Activated CD4-positive, alpha-beta memory T cell treated with anti-CD3 and anti-CD28 coated beads, Interleukin-2, amount 10 ng/mL, durations not matched to agents 7 days and 5 days (primary cell): ENCODE measurements around the gene ZDHHC14. TPM values are rescaled to one million over a fixed set of nuclear protein-coding genes. Genes with fewer than 3 reads are reported as not detected.

ENCODE experiments used
- CTCF ChIA-PET: fragments of 350-600 bp; sonication (Branson Sonifier 250); formaldehyde crosslinking; loops from one replicate; lab custom pipeline; 2021; ENCODE audit warnings: antibody characterized with exemption, inconsistent platforms; lab: Charles Lee
- POLR2A ChIA-PET: fragments of 350-600 bp; sonication (Branson Sonifier 250); formaldehyde crosslinking; loops from one replicate; lab custom pipeline; 2021; ENCODE audit warnings: antibody characterized with exemption; lab: Charles Lee
- DNase-seq: peaks from one replicate; pipeline ENCODE4 v3.0.0-alpha.2; 2020
- H3K27ac Mint-ChIP-seq: one replicate; pipeline ENCODE4 v1.8.0; 2021; ENCODE audit warnings: mild to moderate bottlenecking, mixed read lengths
- H3K27me3 Mint-ChIP-seq: one replicate; pipeline ENCODE4 v1.8.0; 2021; ENCODE audit warnings: mixed read lengths
- H3K36me3 Mint-ChIP-seq: one replicate; pipeline ENCODE4 v1.8.0; 2021; ENCODE audit warnings: low read depth, mixed read lengths
- H3K4me1 Mint-ChIP-seq: one replicate; pipeline ENCODE4 v1.8.0; 2021; ENCODE audit warnings: mixed read lengths
- H3K4me3 Mint-ChIP-seq: one replicate; pipeline ENCODE4 v1.8.0; 2021; ENCODE audit warnings: mild to moderate bottlenecking, mixed read lengths
- H3K9me3 Mint-ChIP-seq: one replicate; pipeline ENCODE4 v1.8.0; 2021; ENCODE audit warnings: mixed read lengths
- total RNA-seq, 2 experiments: library from RNA; stranded (reverse); gene quantifications; one replicate each; pipeline ENCODE4 v1.2.3, GENCODE V29; 2021

The ZDHHC14 gene
- total RNA-seq, 2 experiments from 2014 or later: 8.1 to 8.7 TPM

GRCh38 chr6:157613011-157613522 lies 232.1 kb downstream of the ZDHHC14 start:
- Mint-ChIP-seq H3K27me3 (no peaks in the 10 kb centered on the region), H3K27ac (no peak overlapping the region), H3K36me3 (no peaks in the 10 kb centered on the region), H3K4me1 (peaks cover 5% of the 10 kb centered on the region), H3K9me3 (no peaks in the 10 kb centered on the region), H3K4me3 (no peak overlapping the region)
- CTCF ChIA-PET: interaction anchor here (0.7 to 2.1 kb wide), 4 partner anchors 55 to 298 kb away, joined by 3 to 9 read pairs (median 4); no protein-coding TSS in a partner anchor
- DNase-seq: no peak
- POLR2A ChIA-PET: no interaction called here

GRCh38 chr6:157614026-157614568 lies 233.1 kb downstream of the ZDHHC14 start:
- CTCF ChIA-PET: interaction anchor here (1.1 to 2.1 kb wide), 4 partner anchors 54 to 299 kb away, joined by 3 to 9 read pairs (median 4); no protein-coding TSS in a partner anchor
- Mint-ChIP-seq H3K27me3 (no peaks in the 10 kb centered on the region), H3K9me3 (no peaks in the 10 kb centered on the region)

GRCh38 chr6:157615420-157615769 lies 234.4 kb downstream of the ZDHHC14 start:
- POLR2A ChIA-PET: no interaction called here
- Mint-ChIP-seq H3K27me3 (no peaks in the 10 kb centered on the region), H3K4me1 (peaks cover 5% of the 10 kb centered on the region), H3K4me3 (no peak overlapping the region), H3K27ac (no peak overlapping the region), H3K36me3 (no peaks in the 10 kb centered on the region), H3K9me3 (no peaks in the 10 kb centered on the region)
- CTCF ChIA-PET: no interaction called here
- no peak for DNase-seq

More at GRCh38 chr6:157614026-157614568, 233.1 kb downstream of the ZDHHC14 start:
- Mint-ChIP-seq H3K4me1 (peaks cover 5% of the 10 kb centered on the region), H3K4me3 (no peak overlapping the region), H3K36me3 (no peaks in the 10 kb centered on the region), H3K27ac (no peak overlapping the region)
- POLR2A ChIA-PET: no interaction called here
- no peak for DNase-seq

GRCh38 chr6:157615951-157616350 lies 235.0 kb downstream of the ZDHHC14 start:
- ChIA-PET CTCF (no interaction called here), POLR2A (no interaction called here)
- no peak overlapping the region for H3K4me3 Mint-ChIP-seq
- H3K4me1 Mint-ChIP-seq: peaks cover 5% of the 10 kb centered on the region
- DNase-seq: no peak
- no peaks in the 10 kb centered on the region for H3K36me3 Mint-ChIP-seq
- H3K27ac Mint-ChIP-seq: no peak overlapping the region
- H3K27me3 Mint-ChIP-seq: no peaks in the 10 kb centered on the region
- H3K9me3 Mint-ChIP-seq: no peaks in the 10 kb centered on the region

GRCh38 chr6:157620944-157621343 lies 240.0 kb downstream of the ZDHHC14 start:
- H3K4me3 Mint-ChIP-seq: no peak overlapping the region
- no peak for DNase-seq
- H3K4me1 Mint-ChIP-seq: no peaks in the 10 kb centered on the region
- POLR2A ChIA-PET: no interaction called here
- H3K27me3 Mint-ChIP-seq: no peaks in the 10 kb centered on the region
- no peak overlapping the region for H3K27ac Mint-ChIP-seq
- CTCF ChIA-PET: no interaction called here
- H3K9me3 Mint-ChIP-seq: peaks cover 7% of the 10 kb centered on the region
- peaks cover 3% of the 10 kb centered on the region for H3K36me3 Mint-ChIP-seq

- ChIA-PET CTCF (interaction anchor here (0.7 kb wide), 1 partner anchor 482 kb away, joined by 3 read pairs; no protein-coding TSS in a partner anchor), POLR2A (no interaction called here)
- DNase-seq: no peak
- Mint-ChIP-seq H3K36me3 (peaks cover 3% of the 10 kb centered on the region), H3K4me3 (no peak overlapping the region), H3K27me3 (no peaks in the 10 kb centered on the region), H3K4me1 (no peaks in the 10 kb centered on the region), H3K27ac (no peak overlapping the region), H3K9me3 (peaks cover 7% of the 10 kb centered on the region)
Observed at GRCh38 chr6:157621406-157621805, 240.4 kb downstream of the ZDHHC14 start.

GRCh38 chr6:157622427-157622826 lies 241.4 kb downstream of the ZDHHC14 start:
- Mint-ChIP-seq H3K4me1 (no peaks in the 10 kb centered on the region), H3K27ac (no peak overlapping the region), H3K27me3 (no peaks in the 10 kb centered on the region), H3K9me3 (peaks cover 7% of the 10 kb centered on the region), H3K4me3 (no peak overlapping the region), H3K36me3 (peaks cover 3% of the 10 kb centered on the region)
- ChIA-PET POLR2A (no interaction called here), CTCF (interaction anchor here (0.6 kb wide), 1 partner anchor 308 kb away, joined by 3 read pairs; no protein-coding TSS in a partner anchor)
- DNase-seq: no peak

GRCh38 chr6:157625111-157625510 lies 244.1 kb downstream of the ZDHHC14 start:
- CTCF ChIA-PET: no interaction called here
- H3K27me3 Mint-ChIP-seq: no peaks in the 10 kb centered on the region
- H3K36me3 Mint-ChIP-seq: peaks cover 3% of the 10 kb centered on the region
- peaks cover 7% of the 10 kb centered on the region for H3K9me3 Mint-ChIP-seq
- no peak overlapping the region for H3K27ac Mint-ChIP-seq
- H3K4me1 Mint-ChIP-seq: peaks cover 4% of the 10 kb centered on the region
- no peak overlapping the region for H3K4me3 Mint-ChIP-seq
- no peak for DNase-seq
- POLR2A ChIA-PET: no interaction called here

- no peak for DNase-seq
- ChIA-PET CTCF (no interaction called here), POLR2A (no interaction called here)
- H3K9me3 Mint-ChIP-seq: peaks cover 7% of the 10 kb centered on the region
- H3K4me3 Mint-ChIP-seq: no peak overlapping the region
- H3K27ac Mint-ChIP-seq: no peak overlapping the region
- peaks cover 3% of the 10 kb centered on the region for H3K36me3 Mint-ChIP-seq
- H3K27me3 Mint-ChIP-seq: no peaks in the 10 kb centered on the region
- H3K4me1 Mint-ChIP-seq: peaks cover 4% of the 10 kb centered on the region
Observed at GRCh38 chr6:157625764-157626163, 244.8 kb downstream of the ZDHHC14 start.

GRCh38 chr6:157627195-157627966 lies 246.4 kb downstream of the ZDHHC14 start:
- ChIA-PET CTCF (no interaction called here), POLR2A (no interaction called here)
- Mint-ChIP-seq H3K4me1 (peaks cover 4% of the 10 kb centered on the region), H3K27me3 (no peaks in the 10 kb centered on the region), H3K36me3 (peaks cover 3% of the 10 kb centered on the region), H3K27ac (no peak overlapping the region), H3K4me3 (no peak overlapping the region), H3K9me3 (peaks cover 6% of the 10 kb centered on the region)
- DNase-seq: no peak

- no peaks in the 10 kb centered on the region for H3K27me3 Mint-ChIP-seq
- ChIA-PET POLR2A (no interaction called here), CTCF (no interaction called here)
- H3K4me1 Mint-ChIP-seq: peaks cover 4% of the 10 kb centered on the region
- no peak overlapping the region for H3K27ac Mint-ChIP-seq
- no peaks in the 10 kb centered on the region for H3K36me3 Mint-ChIP-seq
- no peak overlapping the region for H3K4me3 Mint-ChIP-seq
- no peaks in the 10 kb centered on the region for H3K9me3 Mint-ChIP-seq
- no peak for DNase-seq
Observed at GRCh38 chr6:157628463-157628862, 247.5 kb downstream of the ZDHHC14 start.

- ChIA-PET POLR2A (no interaction called here), CTCF (no interaction called here)
- Mint-ChIP-seq H3K27ac (no peak overlapping the region), H3K4me3 (no peak overlapping the region), H3K9me3 (no peaks in the 10 kb centered on the region), H3K36me3 (no peaks in the 10 kb centered on the region), H3K4me1 (peaks cover 4% of the 10 kb centered on the region), H3K27me3 (no peaks in the 10 kb centered on the region)
- DNase-seq: no peak
Observed at GRCh38 chr6:157629220-157629619, 248.2 kb downstream of the ZDHHC14 start.

GRCh38 chr6:157630463-157631080 lies 249.6 kb downstream of the ZDHHC14 start:
- ChIA-PET POLR2A (no interaction called here), CTCF (no interaction called here)
- no peak overlapping the region for H3K27ac Mint-ChIP-seq
- no peak for DNase-seq
- no peaks in the 10 kb centered on the region for H3K27me3 Mint-ChIP-seq
- H3K4me1 Mint-ChIP-seq: peaks cover 4% of the 10 kb centered on the region
- H3K4me3 Mint-ChIP-seq: no peak overlapping the region
- H3K36me3 Mint-ChIP-seq: no peaks in the 10 kb centered on the region
- H3K9me3 Mint-ChIP-seq: no peaks in the 10 kb centered on the region
